OCI-LY3 (cell line): ENCODE data around the gene YPEL3.

Experiments used
- EZH2phosphoT487 ChIP-seq: fragments of 200-600 bp; shearing (Covaris generic); IDR thresholded peaks from 2 replicates; pipeline ENCODE4 v1.6.1; 2018; ENCODE audit warnings: antibody characterized with exemption, mixed run types, low read depth
- TF ChIP-seq, protein P1 (sequence below): fragments of 200-600, 300-600 bp; sonication (generic); IDR thresholded peaks from 2 replicates; pipeline ENCODE4 v1.5.1; 2014; ENCODE audit warnings: antibody characterized with exemption, low read length, low read depth

DNA sequence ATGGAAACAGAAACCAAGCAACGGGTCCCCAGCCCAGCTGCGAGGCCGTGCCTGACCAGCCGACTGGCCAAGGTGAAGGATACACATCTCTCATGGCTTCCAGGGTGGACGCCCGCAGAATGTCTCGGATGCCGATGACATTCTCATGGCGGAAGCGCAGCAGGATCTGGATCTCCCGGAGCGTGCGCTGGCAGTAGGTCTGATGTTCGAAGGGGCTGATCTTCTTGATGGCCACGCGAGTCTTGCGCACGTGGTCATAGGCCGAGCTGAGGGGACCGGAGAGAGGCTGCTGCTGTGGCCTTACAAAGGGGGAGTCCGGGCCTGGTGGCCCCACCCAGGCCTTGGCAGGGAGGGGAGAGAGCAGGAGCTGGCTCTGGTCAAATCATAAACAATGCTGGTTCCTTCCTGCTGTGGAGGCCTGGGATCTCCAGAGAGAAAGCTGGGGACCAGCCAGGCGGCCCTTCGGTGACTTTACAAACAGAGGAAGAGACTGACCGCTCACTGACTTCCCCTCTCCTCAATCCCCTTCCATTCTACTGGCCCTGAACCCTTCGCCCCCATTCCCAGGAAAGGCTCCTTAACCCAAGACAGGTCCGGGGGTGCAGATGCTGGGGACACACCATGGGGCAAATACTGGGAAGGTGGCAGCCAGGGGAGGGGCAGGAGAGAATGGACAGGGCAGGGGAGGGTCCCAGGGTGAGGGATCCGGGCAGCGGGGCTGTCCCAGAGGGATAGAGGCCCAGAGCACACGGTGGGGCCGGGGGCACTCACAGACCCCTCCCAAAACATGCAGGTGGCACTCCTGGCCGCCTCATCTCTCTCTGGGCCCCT lies 25.9 kb upstream of the YPEL3 start:
- TF ChIP-seq, protein P1, sequence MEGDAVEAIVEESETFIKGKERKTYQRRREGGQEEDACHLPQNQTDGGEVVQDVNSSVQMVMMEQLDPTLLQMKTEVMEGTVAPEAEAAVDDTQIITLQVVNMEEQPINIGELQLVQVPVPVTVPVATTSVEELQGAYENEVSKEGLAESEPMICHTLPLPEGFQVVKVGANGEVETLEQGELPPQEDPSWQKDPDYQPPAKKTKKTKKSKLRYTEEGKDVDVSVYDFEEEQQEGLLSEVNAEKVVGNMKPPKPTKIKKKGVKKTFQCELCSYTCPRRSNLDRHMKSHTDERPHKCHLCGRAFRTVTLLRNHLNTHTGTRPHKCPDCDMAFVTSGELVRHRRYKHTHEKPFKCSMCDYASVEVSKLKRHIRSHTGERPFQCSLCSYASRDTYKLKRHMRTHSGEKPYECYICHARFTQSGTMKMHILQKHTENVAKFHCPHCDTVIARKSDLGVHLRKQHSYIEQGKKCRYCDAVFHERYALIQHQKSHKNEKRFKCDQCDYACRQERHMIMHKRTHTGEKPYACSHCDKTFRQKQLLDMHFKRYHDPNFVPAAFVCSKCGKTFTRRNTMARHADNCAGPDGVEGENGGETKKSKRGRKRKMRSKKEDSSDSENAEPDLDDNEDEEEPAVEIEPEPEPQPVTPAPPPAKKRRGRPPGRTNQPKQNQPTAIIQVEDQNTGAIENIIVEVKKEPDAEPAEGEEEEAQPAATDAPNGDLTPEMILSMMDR, result no peak
- no peak for TF ChIP-seq EZH2phosphoT487
